NCI-H2029 (cell line): ENCODE data around the gene HS3ST3B1.

Experiments
- DNase-seq: peaks from one replicate; lab custom pipeline; 2025; lab: John Stamatoyannopoulos, UW

The HS3ST3B1 gene

GRCh38 chr17:14354807-14355206, 53.9 kb downstream of the HS3ST3B1 start:
- no peak for DNase-seq

- no peak for DNase-seq
Observed at GRCh38 chr17:14355556-14355955, 54.7 kb downstream of the HS3ST3B1 start.

DNA sequence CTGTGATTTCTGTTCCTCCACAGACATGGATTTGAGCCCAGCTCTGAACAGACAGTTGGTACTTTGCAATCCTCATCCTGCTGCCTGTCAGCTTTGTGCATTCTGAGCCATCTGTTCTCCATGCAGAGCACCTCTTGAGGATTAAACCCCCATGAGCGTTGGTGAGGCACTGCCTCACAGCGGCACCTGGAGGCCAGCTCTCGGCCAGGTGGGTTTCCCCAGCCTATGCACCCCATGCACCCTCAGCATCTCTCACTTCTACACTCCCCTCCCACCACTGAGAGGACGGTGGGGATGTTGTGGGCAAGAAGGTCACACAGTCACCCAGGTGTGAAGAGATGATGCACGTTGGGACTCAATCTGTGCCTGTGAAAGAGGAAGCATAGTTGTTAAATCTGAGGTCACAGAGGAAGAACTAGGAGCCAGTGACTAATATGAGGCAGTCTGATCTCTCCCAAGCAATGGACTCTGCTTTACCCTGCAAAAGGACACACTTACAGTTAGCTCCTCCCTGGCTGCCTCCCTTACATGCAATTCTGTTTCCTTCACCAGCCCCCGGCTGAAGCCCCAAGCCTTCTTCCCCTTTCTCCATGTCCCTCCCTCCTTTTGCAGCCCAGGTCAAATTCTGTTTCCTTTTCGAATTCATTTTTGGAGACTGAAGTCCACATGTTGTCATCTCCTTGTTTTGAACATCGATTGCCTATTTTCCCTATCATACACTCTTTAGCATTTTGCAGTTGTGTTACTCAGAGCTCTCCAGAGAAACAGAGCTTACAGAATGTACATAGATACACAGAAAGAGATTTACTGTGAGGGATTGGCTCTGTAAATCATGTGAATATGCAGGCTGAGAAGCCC, 58.5 kb downstream of the HS3ST3B1 start:
- no peak for DNase-seq

DNA sequence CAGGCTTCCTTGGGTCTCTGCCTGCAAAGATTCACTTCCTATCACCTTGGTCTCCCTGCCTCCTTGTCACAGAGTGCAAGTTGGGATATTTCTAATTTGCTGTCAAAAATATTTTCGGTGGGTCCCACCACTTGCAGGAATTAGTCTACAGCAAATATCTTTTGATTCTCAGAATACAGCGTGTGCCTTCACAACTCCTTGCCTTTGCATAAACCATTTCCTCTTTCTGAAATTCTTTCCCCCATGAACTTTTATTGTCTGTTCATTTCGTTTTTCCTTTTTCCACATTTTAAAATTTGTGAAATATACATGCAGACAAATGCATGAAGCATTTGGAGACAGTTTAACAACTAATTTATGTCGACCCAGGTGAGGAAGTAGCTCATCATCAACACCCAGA, 60.0 kb downstream of the HS3ST3B1 start:
- no peak for DNase-seq

- no peak for DNase-seq
Observed at GRCh38 chr17:14361470-14361869, 60.6 kb downstream of the HS3ST3B1 start.

DNA sequence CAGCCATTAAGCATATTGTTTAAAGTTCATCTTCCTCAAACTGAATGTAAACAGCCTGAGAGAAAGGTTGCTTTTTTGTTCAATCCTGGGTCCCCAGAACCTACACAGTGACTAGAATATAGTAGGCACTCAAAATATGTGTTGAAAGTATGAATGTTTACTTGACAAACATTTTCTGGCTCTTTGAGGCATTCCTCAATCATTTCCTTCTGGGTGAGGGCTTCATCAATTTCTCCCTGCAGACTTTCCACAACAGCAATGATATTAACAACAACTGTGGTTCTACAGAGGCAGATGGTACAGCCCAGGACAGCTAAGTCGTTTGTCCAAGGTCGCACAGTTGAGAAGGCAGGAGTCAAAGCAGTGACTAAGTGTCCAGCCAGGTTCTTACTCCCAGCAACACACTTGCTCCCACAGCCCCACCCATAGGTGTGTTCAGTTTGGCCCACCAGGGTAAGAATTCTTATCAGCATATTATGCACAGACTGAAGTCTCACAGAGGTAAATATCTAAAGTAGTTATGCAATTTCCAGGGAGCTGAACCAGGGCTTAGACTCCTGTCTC, 61.1 kb downstream of the HS3ST3B1 start:
- DNase-seq: no peak

DNA sequence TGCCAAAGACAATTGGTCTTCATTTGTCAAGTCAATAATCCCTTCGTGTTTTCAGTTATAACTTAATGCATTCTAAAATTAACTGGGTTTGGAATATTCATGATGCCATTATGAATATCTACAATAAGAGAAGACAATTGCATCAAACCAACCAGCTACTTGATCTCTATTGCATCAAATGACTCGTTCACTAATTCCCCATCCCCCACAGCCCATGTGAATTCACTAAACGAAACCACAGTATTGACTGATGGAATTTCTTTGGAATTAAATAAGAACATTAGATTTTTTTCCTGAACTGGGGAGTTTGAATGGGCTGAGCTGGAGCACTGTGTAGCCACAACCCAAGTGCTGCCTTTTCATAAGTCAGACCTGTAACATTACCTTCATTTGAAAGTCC, 65.3 kb downstream of the HS3ST3B1 start:
- no peak for DNase-seq

DNA sequence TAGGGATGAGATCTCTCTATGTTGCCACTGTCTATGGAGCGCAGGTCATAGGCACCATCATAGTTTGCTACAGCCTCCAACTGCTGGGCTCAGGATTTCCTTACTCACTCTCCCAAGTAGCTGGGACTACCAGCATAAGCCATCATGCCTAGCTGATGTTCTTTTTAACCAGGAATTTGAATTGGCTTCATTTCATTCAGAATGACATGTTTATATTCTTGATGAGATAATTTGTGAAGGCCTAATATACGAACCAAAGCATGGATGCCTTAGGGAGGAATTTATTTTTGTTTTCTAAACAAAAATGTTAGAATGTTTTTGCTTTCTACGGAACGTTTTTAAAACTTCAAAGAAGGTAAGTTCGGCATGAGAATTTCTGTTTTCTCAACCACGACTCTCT, 71.6 kb downstream of the HS3ST3B1 start:
- DNase-seq: no peak

- DNase-seq: no peak
Observed at GRCh38 chr17:14372905-14373613, 72.2 kb downstream of the HS3ST3B1 start.

- DNase-seq: no peak
Observed at GRCh38 chr17:14373614-14374259, 72.9 kb downstream of the HS3ST3B1 start.

DNA sequence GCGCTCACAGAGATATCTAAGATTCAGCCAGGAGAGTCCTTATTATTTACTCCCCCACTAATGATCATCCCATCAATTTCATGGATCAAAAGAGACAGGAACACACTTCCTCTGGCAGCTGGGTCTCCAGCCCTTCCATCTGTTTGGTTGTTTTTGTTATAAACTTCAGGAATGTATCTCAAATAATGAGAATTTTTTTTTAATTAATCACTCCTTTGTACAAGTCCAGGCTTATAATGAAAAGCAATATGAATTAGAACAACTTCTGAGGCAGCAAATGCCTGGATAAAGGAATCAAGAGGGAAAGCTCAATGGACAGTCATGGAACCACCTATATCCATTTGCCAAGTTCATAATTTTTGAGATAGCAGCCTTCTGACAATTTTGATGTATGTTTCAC, 73.4 kb downstream of the HS3ST3B1 start:
- no peak for DNase-seq

DNA sequence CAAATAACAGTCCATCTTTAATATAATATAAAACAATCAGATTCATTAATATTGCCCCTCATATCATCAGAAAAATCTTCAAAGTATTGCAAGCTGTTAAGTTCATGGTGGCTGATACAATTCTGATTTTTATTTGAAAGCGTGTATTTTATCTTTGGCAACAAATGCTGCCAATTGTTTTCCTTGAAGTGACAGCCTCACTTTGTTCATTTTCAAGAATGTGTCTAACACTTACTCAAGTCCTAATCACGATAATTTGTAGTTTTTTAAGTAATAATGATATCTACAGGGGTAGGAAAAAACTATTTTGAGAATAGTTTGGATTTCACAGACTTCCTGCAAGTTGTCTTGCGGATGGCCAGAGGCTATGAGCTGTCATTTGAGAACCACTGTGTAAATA, 75.8 kb downstream of the HS3ST3B1 start:
- DNase-seq: no peak

- DNase-seq: no peak
Observed at GRCh38 chr17:14381606-14382005, 80.7 kb downstream of the HS3ST3B1 start.

DNA sequence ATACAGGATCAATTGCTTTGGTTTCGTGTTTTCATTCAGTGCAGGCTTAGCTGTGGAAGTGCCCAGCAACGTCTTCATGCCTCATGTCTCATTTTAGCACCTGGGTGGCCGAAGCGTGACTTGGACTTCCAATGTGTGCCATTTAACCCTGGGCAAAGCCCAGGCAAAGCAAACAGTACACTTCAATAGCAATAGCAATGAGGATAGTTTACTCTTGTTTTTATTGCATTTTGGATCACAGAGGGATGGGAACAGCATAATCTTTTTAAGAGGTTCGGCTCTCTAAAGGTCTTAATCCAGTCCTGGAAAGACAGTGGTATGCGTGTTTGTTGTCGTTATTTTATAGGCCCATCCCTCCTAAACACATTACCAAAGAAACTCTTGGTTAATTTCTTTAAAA, 86.2 kb downstream of the HS3ST3B1 start:
- no peak for DNase-seq

DNA sequence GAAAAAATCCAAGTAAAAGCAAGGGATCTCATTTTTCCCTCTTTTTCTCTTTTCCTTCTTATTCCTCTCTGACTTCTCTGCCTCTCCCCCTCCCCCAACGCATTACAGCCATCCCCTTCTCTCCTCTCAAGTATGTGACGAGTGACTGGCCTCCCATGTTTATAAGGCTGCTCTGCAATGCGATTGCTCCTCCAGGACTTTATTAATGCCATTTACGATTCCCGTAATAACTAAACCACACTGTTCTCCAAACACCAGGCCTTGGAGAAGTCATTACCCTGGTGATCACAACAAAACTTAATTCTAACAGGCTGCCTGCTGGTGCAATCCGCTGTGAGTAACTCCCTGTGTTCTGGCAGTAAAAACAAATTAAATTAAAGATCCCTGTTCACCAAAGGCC, 88.8 kb downstream of the HS3ST3B1 start:
- no peak for DNase-seq

DNA sequence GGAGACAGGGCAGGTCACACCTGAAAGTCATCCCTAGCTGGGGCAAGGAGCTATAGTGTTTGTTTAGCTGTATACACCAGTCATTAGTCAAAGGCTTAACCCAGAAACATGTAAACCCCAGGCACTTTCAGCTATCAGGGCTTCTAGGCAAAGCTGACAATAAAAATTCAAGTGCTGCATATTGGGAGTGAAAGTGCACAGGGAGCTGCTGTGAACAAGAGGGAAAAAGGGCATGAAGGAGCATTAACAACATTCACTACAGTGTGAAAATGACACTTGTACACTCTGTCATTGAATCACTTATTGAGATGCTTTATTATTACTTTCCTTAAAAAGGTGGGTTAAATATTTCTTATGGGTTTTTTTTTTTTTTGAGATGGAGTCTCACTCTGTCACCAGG, 92.8 kb downstream of the HS3ST3B1 start:
- no peak for DNase-seq

- DNase-seq: no peak
Observed at GRCh38 chr17:14395255-14395654, 94.4 kb downstream of the HS3ST3B1 start.

- DNase-seq: no peak
Observed at GRCh38 chr17:14396547-14396946, 95.7 kb downstream of the HS3ST3B1 start.

DNA sequence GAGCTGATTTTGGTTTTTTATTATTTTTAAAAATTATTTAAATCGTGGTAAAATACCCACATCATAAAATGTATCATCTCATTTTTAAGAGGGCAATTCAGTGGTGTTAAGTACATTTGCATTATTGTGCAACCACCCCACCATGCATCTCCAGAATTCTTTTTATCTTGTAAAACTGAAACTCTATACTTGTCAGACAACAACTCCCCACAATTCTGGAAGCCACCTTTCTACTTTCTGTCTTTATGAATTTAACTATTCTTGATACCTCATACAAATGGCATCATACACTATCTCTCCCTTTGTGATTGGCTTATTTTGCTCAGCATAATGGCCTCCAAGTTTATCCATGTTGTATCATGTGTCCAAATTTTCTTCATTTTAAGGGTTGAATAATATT, 97.9 kb downstream of the HS3ST3B1 start:
- DNase-seq: no peak
